HEK293 (cell line): Measurements from ENCODE around the gene SLC1A2.
A peak's percentile ranks its signal among the peaks of the same experiment; 100 is the strongest.

ENCODE experiments used
- AEBP2 ChIP-seq: fragments of 450-650 bp; formaldehyde crosslinking; IDR thresholded peaks from 2 replicates; pipeline ENCODE4 v1.5.1; 2016; ENCODE audit warnings: missing biosample characterization, missing genetic modification characterization, borderline replicate concordance
- FEZF1 ChIP-seq: fragments of 450-650 bp; formaldehyde crosslinking; IDR thresholded peaks from 2 replicates; pipeline ENCODE4 v1.5.1; 2016; ENCODE audit warnings: missing biosample characterization, missing genetic modification characterization
- HOXA7 ChIP-seq: sonication (generic); formaldehyde crosslinking; IDR thresholded peaks from 2 replicates; pipeline ENCODE4 v1.8.1; 2022; ENCODE audit warnings: missing genetic modification reagents, borderline replicate concordance
- KLF10 ChIP-seq: fragments of 450-650 bp; IDR thresholded peaks from 2 replicates; pipeline ENCODE4 v1.5.1; 2018; ENCODE audit warnings: missing biosample characterization, mild to moderate bottlenecking, missing genetic modification characterization
- MYNN ChIP-seq: fragments of 450-650 bp; formaldehyde crosslinking; IDR thresholded peaks from 2 replicates; pipeline ENCODE4 v1.5.1; 2016; ENCODE audit warnings: missing biosample characterization, missing genetic modification characterization, borderline replicate concordance
- PRDM10 ChIP-seq: fragments of 450-650 bp; formaldehyde crosslinking; IDR thresholded peaks from 2 replicates; pipeline ENCODE4 v1.5.1; 2016; ENCODE audit warnings: missing biosample characterization, missing genetic modification characterization
- PRDM4 ChIP-seq: fragments of 450-650 bp; formaldehyde crosslinking; IDR thresholded peaks from 2 replicates; pipeline ENCODE4 v1.5.1; 2017; ENCODE audit warnings: missing biosample characterization, missing genetic modification characterization
- SP7 ChIP-seq: fragments of 450-650 bp; formaldehyde crosslinking; IDR thresholded peaks from 2 replicates; pipeline ENCODE4 v1.5.1; 2016; ENCODE audit warnings: missing biosample characterization, missing genetic modification characterization
- TCF7L2 ChIP-seq: IDR thresholded peaks from 2 replicates; pipeline ENCODE4 v1.6.1; 2011; ENCODE audit warnings: low read depth, mild to moderate bottlenecking, inconsistent platforms, low read length, moderate library complexity, borderline replicate concordance
- WT1 ChIP-seq: fragments of 450-650 bp; formaldehyde crosslinking; IDR thresholded peaks from 2 replicates; pipeline ENCODE4 v1.5.1; 2016; ENCODE audit warnings: missing biosample characterization, missing genetic modification characterization
- ZFP41 ChIP-seq: fragments of 450-650 bp; formaldehyde crosslinking; IDR thresholded peaks from 2 replicates; pipeline ENCODE4 v1.5.1; 2016; ENCODE audit warnings: missing biosample characterization, missing genetic modification characterization, borderline replicate concordance
- ZNF132 ChIP-seq: fragments of 450-650 bp; formaldehyde crosslinking; IDR thresholded peaks from 2 replicates; pipeline ENCODE4 v1.5.1; 2017; ENCODE audit warnings: missing biosample characterization, missing genetic modification characterization, borderline replicate concordance
- ZNF146 ChIP-seq: fragments of 450-650 bp; formaldehyde crosslinking; IDR thresholded peaks from 2 replicates; pipeline ENCODE4 v1.5.1; 2016; ENCODE audit warnings: missing biosample characterization, missing genetic modification characterization
- ZNF221 ChIP-seq: fragments of 450-650 bp; formaldehyde crosslinking; IDR thresholded peaks from 2 replicates; pipeline ENCODE4 v1.5.1; 2017; ENCODE audit warnings: missing biosample characterization, missing genetic modification characterization, borderline replicate concordance
- ZNF239 ChIP-seq: fragments of 450-650 bp; formaldehyde crosslinking; IDR thresholded peaks from 2 replicates; pipeline ENCODE4 v1.5.1; 2016; ENCODE audit warnings: missing biosample characterization, missing genetic modification characterization
- ZNF350 ChIP-seq: fragments of 450-650 bp; formaldehyde crosslinking; IDR thresholded peaks from 2 replicates; pipeline ENCODE4 v1.5.0; 2017; ENCODE audit warnings: missing biosample characterization, mild to moderate bottlenecking, missing genetic modification characterization
- ZNF423 ChIP-seq: fragments of 450-650 bp; formaldehyde crosslinking; IDR thresholded peaks from 2 replicates; pipeline ENCODE4 v1.5.1; 2016; ENCODE audit warnings: missing biosample characterization, missing genetic modification characterization
- ZNF433 ChIP-seq: fragments of 450-650 bp; formaldehyde crosslinking; IDR thresholded peaks from 2 replicates; pipeline ENCODE4 v1.5.1; 2016; ENCODE audit warnings: missing biosample characterization, missing genetic modification characterization, low read depth
- ZNF558 ChIP-seq: fragments of 450-650 bp; formaldehyde crosslinking; IDR thresholded peaks from 2 replicates; pipeline ENCODE4 v1.5.1; 2016; ENCODE audit warnings: missing biosample characterization, missing genetic modification characterization
- ZNF600 ChIP-seq: fragments of 450-650 bp; formaldehyde crosslinking; IDR thresholded peaks from 2 replicates; pipeline ENCODE4 v1.5.1; 2016; ENCODE audit warnings: missing biosample characterization, missing genetic modification characterization
- ZNF621 ChIP-seq: fragments of 450-650 bp; formaldehyde crosslinking; IDR thresholded peaks from 2 replicates; pipeline ENCODE4 v1.5.1; 2017; ENCODE audit warnings: missing biosample characterization, missing genetic modification characterization
- ZNF629 ChIP-seq: fragments of 450-650 bp; formaldehyde crosslinking; IDR thresholded peaks from 2 replicates; pipeline ENCODE4 v1.5.1; 2017; ENCODE audit warnings: missing biosample characterization, missing genetic modification characterization
- ZNF843 ChIP-seq: fragments of 450-650 bp; formaldehyde crosslinking; IDR thresholded peaks from 2 replicates; pipeline ENCODE4 v1.5.1; 2016; ENCODE audit warnings: missing biosample characterization, missing genetic modification characterization
- ZSCAN16 ChIP-seq: fragments of 450-650 bp; formaldehyde crosslinking; IDR thresholded peaks from 2 replicates; pipeline ENCODE4 v1.5.1; 2016; ENCODE audit warnings: missing biosample characterization, missing genetic modification characterization
- ZSCAN23 ChIP-seq: fragments of 450-650 bp; formaldehyde crosslinking; IDR thresholded peaks from 2 replicates; pipeline ENCODE4 v1.5.1; 2016; ENCODE audit warnings: missing biosample characterization, missing genetic modification characterization
- TF ChIP-seq, protein P1 (sequence below): fragments of 450-650 bp; formaldehyde crosslinking; IDR thresholded peaks from 2 replicates; pipeline ENCODE4 v1.5.1; 2016; ENCODE audit warnings: missing biosample characterization, missing genetic modification characterization
- TF ChIP-seq, protein P2 (sequence below): fragments of 450-650 bp; formaldehyde crosslinking; IDR thresholded peaks from 2 replicates; pipeline ENCODE4 v1.5.1; 2016; ENCODE audit warnings: missing biosample characterization, missing genetic modification characterization

SLC1A2 gene

GRCh38 chr11:35418282-35419183 lies 825 bp downstream of the SLC1A2 start (continued):
- TF ChIP-seq PRDM4 (tag by site-specific recombination) (no peak), ZNF558 (no peak), ZNF621 (no peak), ZNF146 (tag by site-specific recombination) (no peak), ZNF132 (tag by site-specific recombination) (no peak), ZSCAN16 (tag by site-specific recombination) (no peak), ZNF221 (no peak), TCF7L2 (no peak), PRDM10 (no peak; the same call in none of the 2 replicates), ZNF433 (tag by site-specific recombination) (no peak), AEBP2 (tag by site-specific recombination) (no peak), MYNN (tag by site-specific recombination) (no peak), ZNF239 (tag by site-specific recombination) (no peak), HOXA7 (CRISPR knock-in tag) (no peak), WT1 (no peak), ZNF350 (tag by site-specific recombination) (no peak), ZNF600 (tag by site-specific recombination) (peak; percentile 72), ZFP41 (tag by site-specific recombination) (no peak), KLF10 (tag by site-specific recombination) (no peak), ZSCAN23 (tag by site-specific recombination) (no peak), FEZF1 (tag by site-specific recombination) (no peak), ZNF629 (no peak), ZNF843 (tag by site-specific recombination) (no peak), SP7 (tag by site-specific recombination) (no peak), ZNF423 (tag by site-specific recombination) (no peak)
- TF ChIP-seq, protein P1, sequence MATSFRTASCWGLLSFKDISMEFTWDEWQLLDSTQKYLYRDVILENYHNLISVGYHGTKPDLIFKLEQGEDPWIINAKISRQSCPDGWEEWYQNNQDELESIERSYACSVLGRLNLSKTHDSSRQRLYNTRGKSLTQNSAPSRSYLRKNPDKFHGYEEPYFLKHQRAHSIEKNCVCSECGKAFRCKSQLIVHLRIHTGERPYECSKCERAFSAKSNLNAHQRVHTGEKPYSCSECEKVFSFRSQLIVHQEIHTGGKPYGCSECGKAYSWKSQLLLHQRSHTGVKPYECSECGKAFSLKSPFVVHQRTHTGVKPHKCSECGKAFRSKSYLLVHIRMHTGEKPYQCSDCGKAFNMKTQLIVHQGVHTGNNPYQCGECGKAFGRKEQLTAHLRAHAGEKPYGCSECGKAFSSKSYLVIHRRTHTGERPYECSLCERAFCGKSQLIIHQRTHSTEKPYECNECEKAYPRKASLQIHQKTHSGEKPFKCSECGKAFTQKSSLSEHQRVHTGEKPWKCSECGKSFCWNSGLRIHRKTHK, result no peak
- TF ChIP-seq, protein P2, sequence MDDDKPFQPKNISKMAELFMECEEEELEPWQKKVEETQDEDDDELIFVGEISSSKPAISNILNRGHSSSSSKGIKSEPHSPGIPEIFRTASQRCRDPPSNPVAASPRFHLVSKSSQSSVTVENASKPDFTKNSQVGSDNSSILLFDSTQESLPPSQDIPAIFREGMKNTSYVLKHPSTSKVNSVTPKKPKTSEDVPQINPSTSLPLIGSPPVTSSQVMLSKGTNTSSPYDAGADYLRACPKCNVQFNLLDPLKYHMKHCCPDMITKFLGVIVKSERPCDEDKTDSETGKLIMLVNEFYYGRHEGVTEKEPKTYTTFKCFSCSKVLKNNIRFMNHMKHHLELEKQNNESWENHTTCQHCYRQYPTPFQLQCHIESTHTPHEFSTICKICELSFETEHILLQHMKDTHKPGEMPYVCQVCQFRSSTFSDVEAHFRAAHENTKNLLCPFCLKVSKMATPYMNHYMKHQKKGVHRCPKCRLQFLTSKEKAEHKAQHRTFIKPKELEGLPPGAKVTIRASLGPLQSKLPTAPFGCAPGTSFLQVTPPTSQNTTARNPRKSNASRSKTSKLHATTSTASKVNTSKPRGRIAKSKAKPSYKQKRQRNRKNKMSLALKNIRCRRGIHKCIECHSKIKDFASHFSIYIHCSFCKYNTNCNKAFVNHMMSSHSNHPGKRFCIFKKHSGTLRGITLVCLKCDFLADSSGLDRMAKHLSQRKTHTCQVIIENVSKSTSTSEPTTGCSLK, result no peak
